ENCODE data around the gene DPF1.

DPF1 gene

DNA sequence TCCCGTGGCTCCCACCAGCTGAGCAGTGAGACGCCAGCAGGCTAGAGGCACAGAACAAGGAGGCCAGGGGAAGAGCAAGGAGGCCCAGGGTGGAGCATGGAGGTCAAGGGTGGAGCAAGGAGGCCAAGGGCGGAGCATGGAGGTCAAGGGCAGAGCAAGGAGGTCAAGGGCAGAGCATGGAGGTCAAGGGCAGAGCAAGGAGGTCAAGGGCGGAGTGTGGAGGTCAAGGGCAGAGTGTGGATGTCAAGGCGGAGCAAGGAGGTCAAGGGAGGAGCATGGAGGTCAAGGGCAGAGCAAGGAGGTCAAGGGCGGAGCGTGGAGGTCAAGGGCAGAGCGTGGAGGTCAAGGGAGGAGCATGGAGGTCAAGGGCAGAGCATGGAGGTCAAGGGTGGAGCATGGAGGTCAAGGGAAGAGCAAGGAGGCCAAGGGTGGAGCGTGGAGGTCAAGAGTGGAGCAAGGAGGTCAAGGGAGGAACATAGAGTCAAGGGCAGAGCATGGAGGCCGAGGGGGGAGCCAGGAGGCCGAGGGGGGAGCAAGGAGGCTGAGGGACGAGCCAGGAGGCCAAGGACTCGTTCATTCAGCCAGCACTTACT is 27.7 kb downstream of the DPF1 start:
- no peak for DNase-seq

DNA sequence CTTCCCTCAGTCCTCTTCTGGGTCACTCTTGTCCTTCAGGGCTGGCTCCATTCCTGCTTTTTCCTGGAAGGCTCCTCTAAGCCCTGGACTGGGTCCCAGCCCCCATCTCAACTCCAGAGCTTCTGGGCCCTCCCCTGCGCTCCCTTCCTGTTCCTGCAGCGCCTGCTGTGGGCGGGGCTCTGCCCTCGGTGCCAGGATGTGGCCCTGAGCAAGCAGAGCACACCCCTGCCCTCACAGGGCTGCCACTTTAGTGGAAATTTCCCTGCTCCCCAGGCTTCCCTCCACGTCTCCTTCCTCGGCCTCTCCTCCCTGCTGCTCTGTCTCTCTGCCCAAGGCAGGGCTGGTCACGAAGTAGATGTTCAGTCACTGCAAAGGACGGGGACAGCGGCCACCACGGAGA is 28.8 kb downstream of the DPF1 start:
- no peak for DNase-seq

DNA sequence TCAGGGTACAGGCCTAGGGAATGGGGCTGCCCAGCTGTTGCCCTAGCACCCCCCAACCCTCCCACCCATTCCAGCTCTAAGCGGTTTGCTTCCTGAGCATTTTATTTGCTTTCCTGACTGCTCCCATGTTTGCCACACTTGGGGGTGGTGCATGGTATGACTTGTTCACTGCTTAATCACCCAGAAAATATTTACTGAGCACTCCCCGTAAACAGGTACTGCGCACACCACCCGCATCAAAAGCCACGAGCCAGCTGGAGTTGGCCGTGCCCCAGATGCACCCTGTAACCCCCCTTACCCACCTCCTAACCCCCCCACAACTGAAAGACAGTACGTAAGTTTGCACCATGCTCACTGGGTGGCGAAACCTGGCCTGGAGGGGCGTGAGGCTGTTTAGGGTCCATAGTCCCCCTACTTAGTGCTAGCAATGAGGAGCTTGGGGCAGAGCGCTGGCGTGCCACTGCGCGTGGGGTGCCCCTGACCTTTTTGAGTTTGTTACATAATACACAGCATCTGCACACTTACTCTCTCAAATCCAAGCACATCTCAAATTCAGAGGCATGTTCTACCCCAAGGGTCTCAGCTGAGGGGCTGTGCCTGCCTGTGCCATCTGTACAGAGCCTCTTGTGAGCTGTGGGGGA is 29.8 kb downstream of the DPF1 start:
- no peak for DNase-seq

DNA sequence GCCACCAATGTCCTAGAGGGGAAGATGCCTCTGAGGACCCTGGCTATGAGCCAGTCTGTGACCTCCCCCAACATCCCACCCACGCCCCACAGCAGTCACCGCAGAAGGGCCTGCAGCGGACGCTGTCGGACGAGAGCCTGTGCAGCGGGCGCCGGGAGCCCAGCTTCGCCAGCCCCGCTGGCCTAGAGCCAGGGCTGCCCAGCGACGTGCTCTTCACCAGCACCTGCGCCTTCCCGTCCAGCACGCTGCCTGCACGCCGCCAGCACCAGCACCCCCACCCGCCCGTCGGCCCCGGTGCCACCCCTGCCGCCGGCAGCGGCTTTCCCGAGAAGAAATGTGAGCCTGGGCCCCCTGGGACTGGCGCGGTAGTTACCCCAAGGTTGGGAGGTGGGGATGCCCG is 30.6 kb downstream of the DPF1 start:
- DNase-seq = no peak

DNA sequence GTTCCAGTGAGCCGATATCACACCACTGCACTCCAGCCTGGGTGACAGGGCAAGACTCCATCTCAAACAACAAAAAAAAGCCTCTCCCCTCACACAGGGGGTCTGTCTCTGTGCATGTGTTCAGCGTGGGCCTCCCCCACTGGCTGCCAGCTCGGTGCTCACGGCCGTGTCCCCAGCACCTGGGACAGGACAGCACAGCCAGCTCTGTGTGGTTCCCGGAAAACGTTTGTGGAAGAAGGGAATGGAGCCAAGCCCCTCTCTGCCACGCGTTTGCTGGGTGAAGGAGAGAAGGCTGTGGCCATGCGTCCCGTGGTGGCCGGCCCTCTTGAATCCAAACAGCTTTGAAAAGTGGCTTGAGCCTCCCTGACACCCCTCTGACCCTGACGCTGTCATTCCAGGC is 32.3 kb downstream of the DPF1 start:
- no peak for DNase-seq

DNA sequence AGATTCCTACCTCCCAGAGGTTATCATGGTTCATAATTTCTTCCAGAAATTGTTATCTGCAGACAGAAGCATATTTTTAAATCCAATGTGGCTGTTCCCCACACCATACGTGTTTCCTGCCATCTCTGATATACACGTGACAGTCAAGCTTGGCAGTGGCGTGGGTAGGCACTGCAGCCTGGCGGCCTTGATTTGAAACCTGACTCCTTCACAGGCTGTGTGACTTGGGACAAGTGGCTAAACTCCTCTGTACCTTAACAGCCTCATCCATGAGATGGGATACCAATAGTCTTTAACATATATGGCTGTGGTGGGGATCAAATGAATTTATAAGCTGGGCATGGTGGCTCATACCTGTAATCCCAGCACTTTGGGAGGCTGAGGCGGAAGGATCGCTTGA is 33.2 kb downstream of the DPF1 start:
- no peak for DNase-seq

DNA sequence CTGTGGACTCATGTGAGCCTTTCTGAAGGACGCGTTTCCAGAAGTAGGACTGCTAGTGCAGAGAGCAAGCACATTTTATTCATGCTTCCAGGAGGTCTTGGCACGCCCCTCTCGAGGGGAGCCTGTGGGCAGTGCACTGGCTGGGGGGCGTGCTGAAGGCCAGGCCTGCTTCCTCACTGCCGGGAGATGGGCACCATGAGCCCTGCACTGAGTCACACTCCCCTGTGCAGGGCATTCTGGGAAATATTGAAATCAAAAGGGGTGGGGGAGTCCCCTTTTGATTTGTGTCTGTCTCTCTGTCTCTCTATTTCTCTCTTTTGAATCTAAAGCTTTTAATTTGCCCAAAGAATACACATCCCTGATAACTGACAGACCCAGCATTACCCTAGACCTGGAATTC is 34.0 kb downstream of the DPF1 start:
- DNase-seq = no peak

DNA sequence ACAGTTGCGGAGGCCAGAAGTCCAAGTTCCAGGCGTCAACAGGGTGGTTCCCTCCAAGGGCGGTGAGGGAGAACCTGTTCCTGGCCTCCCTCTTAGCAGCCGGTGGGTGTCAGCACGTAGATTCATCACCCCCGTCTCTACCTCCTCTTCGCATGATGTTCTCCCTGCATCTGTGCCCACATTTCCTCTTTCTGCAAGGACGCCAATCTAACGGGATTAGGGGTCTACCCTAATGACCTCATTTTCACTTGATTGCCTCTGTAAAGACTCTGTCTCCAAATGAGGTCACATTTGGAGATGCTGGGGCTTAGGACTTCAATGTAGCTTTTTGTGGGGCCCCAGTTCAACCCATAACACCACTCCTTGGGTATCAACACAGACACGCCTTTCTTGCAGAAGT is 38.5 kb downstream of the DPF1 start:
- DNase-seq = no peak

DNA sequence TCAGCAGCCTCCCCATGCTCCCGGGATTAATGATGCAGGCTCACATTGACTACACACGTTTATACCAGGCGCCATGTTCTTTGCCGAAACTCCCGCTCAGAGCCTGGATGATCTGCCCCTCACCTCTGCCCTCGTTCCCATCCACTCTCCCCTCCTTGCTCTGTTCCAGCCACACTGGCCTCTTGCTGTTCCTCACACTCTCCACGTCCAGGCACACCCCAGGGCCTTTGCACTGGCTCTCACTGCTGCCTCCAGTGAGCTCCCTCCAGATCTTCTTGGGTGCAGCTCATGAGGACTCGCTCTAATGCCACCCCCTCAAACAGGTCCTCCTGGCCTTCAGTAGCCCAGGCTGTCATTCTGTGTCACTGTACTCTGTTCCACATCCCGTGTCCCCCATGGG is 39.2 kb downstream of the DPF1 start:
- DNase-seq = no peak

DNA sequence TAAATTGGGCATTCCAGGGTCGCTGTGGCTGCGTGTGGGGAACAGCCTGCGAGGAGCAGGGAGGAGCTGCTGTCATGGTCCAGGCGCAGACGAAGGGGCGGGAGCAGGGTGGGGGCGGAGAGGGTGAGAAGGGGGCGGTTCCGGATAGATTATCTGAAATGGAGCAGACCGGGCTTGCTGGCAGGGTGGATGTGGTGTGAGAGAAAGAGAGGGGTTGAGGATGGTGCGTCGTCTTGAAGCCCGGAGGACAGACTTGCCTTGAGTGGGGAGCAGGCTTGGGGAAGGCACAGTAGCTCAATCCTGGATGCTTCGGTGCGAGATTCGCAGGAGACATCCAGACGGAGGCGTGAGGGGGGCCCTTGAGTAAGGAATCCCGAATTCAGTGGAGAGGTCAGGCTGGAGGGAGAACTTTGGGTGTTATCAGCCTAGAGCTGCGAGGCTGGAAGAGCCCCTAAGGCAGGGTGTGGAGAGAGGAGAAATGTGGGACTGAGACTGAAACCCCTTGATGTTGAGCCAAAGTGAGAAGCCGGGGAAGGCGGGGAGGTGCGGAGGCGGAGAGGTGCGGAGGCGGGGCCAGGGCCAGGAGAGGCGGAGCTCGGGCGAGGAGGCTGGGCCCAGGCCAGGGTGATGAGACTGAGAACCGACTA is 40.6 kb downstream of the DPF1 start:
- DNase-seq = no peak

DNA sequence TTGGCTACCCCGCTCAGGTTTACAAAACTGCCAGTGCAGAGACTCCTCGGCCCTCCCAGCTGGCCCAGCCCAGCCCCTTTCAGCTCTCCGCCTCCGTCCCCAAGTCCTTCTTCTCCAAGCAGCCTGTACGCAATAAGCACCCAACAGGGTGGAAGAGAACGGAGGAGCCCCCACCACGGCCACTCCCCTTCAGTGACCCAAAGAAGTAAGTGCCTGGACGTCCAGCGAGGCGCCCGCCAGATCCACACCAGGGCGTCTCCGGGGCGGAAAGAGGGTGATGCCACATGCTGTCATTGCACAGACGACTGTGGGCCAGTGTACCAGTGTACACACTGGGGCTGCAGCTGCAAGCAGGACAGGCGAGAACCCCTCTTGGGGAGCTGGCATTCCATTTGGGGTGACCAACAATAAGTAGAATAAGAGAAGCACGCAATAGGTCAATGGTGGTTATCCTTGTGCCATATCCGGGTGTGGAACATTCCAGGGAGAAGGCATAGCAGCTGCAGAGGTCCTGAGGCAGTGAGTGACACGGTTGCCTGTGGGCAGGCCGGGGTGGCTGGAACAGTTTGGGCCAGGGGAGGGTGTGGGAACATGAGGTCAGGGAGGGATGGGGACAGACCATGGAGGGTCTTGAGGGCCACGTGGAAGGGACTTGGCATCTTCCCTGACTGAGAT is 41.3 kb downstream of the DPF1 start:
- no peak for DNase-seq

DNA sequence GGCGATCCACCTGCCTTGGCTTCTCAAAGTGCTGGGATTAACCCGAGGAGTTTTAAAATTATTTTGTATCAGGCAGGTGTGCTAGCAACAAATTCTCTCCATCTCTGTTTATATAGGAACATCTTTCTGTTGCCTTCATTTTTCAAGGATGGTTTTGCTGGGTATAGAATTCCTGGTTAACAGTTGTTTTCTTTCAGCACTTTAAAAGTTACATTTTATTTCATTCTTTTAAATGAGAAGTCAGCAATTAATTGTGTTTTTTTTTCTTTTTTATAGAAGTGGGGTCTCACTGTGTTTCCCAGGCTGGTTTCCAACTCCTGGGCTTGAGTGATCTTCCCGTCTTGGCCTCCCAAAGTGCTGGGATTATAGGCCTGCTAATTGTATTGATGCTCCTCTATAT is 44.0 kb downstream of the DPF1 start:
- no peak for DNase-seq

DNA sequence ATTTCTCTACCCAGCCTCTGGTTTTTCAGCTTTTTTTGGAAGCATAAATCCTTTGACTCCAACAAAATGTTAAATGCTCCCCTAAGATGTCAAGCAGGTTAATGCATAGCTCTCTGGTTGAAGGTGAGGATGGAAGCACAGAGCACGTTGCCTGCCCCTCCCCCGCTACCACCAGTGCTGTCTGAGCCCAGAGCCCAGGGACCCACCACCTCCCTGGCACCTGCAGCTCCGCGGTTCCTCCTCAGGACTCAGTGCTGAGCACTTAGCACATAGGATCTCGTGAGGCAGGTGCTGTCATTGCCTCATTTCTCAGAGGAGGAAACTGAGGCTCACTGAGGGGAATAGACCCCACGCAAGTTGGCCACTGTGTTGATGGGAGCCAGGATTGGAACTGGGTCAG is 48.6 kb downstream of the DPF1 start:
- DNase-seq = no peak

DNA sequence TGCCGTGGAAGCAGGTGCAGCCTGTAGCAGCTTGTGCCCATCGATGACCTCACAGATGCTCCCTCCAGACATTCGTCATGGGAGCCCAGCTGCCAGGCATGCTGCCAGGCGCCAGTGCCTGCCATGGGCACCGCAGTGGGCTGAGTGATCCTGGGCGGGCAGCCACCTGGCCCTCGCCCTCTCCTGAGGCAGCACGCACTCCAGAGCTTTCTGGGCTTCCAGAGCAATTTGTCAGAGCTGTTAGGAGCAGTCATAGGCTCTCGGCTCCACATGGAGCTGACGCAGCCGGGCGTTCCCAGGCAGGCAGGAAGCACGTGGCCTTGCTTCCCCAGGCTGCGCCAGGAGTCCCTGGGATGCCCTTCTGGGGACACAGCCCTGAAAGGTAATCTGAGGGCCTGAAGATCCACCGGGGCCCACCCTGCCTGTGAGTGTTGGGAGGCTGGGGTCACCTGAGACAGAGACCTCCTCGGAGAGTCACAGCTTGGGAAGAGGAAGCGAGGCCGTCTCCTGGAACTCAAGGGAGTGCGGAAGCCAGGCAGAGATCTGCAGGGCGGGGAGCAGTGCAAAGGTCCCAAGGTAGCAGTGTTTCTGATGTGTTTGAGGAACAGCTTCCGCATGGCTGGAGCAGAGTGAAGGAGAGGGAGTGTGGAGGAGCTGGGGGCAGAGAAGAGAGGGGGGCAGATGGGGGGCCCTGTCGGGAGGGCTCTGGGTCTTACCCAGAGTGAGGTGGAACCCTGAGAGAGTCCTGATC is 50.6 kb downstream of the DPF1 start:
- DNase-seq = no peak

DNA sequence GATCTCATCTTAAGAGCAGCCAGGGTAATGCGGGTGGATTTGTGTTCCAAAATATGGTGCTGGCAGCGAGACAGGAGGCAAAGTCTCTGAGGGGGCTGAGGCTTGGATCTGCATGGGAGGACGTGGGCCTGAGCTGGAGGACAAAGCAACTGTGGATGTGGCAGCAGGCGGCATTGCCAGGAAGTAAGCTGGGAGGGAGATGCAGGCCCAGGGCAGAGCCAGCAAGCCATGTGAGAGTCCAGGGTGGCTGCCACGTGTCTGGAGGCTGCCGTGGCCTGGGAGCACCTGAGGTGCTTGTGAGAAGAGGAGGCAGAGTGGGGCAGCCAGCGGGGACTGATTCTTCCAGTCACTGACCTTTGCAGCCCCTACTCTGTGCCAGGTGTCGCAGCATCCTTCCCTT is 52.0 kb downstream of the DPF1 start:
- no peak for DNase-seq

DNA sequence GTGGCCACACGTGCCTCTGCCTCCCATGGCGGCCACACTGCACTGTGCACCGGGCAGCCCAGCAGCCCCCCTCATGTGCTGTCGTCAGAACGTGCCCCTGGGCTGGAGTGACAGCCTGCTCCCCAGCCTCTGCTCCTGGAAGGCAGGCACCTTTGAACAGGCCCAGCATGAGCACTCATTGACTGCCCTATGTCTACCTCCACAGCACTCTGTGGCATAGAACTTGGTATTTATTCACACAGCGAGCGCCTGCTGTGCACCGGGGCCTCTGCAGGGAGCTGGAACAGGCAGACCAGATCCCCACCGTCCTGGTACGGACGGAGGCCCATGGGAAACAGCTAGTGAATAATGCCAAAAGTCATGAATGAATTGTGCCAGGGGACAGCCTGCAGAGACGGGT is 53.7 kb downstream of the DPF1 start:
- no peak for DNase-seq

DNA sequence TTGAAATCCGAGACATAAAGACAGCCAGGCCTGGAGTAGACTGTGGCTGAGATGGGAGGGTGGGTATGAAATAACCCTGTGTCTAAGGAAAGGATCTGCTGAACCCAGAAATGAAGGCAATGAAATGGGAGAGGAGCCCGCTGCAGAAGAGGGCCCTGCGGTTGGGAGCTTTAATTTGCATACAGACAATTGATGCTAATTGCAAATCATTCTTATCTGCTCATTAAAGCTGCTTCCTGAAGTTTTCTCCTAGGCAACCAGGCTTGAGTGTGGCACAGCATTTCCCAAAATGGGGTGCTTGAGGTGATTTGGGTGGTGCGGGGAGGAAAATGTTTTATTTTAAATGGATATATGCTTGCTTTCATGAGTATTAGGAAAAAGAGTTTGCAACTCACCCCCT is 55.4 kb downstream of the DPF1 start:
- DNase-seq = no peak

DNA sequence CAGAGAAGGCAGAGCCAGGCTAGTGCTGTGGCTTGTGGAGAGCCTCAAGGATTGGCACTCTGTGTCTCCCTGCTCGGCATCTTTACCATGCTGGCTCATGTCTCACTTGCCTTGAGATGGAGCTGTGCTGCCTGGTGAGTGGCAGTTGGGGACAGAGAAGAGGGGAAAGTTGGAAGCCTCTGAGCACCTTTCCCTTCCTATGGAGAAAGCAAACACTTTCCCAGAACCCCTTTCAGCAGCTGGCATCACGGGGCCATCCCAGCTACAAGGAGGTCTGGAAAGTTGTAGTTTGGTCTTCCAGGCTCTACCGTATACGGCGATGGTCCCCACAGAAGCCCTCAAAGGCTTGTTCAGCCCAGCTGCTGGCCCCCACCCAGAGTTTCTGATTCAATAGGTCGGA is 58.7 kb downstream of the DPF1 start:
- DNase-seq = no peak

DNA sequence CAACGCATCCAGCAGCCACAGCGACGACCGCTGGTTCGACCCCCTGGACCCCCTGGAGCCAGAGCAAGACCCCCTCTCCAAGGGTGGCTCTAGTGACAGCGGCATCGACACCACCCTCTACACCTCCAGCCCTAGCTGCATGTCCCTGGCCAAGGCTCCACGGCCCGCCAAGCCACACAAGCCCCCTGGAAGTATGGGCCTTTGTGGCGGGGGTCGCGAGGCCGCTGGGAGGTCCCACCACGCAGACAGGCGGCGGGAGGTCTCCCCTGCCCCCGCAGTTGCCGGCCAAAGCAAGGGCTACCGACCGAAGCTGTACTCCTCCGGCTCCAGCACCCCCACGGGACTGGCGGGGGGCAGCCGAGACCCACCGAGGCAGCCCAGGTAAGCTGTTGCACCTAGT is 59.5 kb downstream of the DPF1 start:
- DNase-seq = no peak

DNA sequence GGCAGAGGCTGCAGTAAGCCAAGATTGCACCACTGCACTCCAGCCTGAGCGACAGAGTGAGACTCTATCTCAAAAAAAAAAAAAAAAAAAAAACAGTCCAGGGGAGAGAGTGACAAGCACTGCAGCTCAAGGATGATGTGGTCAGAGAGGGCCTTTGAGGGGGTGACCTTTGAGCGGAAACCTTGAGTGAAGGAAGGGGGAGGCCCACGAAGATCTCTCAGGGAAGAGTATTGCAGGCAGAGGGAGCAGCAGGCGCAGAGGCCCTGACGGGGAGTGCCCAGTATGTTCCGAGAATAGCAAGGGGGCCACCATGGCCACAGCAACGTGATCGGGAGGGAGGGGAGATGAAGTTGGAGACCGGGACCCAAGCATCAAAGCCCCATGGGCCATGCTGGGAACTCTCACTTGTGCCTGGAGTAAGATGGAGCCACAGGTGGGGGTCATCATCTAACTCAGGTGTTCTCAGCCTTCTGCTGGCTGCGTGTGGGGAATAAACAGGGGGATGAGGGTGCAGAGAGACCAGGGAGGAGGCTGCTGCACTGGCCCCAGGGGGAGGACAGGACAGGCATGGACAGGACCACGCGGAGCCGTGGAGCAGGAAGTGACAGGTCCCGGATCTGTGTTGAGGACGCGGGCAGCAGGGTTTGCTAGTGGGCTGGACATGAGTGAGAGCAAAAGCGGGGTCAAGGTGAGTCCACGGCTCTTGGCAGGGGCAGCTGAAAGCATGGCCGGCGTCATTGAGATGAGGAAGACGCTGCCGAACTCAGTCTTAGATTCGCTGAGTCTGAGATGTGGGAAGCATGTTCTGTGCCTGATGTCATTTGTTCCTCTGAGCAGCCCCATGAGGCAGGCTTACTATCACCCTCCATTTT is 60.4 kb downstream of the DPF1 start:
- DNase-seq = no peak

DNA sequence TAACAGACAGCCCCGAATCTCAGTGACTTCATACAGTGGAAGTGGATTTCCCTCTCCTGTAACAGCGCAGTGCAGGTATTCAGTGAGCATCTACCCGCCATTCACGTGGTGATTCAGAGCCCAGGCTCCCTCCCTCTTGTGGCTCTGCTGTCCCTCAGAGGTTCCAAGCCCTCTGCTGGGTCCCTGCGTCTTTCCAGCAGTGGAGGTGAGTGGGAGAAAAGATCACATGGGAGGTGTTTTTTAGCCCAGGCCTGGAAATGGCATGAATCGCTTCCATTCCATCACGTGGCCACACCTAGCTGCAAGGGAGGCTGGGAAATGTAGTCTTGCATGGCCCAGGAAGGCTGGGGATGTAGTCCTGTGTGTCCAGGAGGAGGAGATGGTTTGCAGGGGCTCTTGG is 61.4 kb downstream of the DPF1 start:
- no peak for DNase-seq

DNA sequence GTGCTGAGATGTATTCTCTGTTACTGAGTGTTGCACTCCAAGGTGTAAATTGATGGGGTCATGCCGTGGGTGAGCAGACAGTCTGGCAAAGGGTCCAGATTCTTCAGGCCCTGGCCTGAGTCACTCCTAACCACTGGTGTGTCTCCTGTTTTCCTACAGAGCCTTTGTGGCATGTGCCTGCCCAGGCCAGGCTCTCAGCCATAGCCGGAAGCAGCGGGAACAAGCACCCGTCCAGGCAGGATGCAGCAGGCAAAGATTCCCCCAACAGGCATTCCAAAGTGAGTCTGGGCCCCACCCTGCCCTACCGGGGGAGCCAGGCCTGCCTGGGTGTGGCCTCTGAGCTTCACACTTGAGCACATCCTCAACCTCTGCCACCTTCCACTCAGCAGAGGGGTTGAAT is 61.9 kb downstream of the DPF1 start:
- no peak for DNase-seq
